HCT116 (cell line): ENCODE data around the gene S100A10. TPM values are rescaled to one million over a fixed set of nuclear protein-coding genes. Genes with fewer than 3 reads are reported as not detected.

ENCODE experiments used
- ATAC-seq: fragments of 200-7000 bp; cut with Tn5 transposase; 2 replicates; pipeline ENCODE4 v1.9.1; 2020; ENCODE audit warnings: mild to moderate bottlenecking, moderate library complexity
- BruUV-seq: library from RNA; stranded (reverse); fragments of 400-500 nt; replicated peaks from 2 replicates; lab custom pipeline; 2021; lab: Mats Ljungman, UMichigan
- CTCF ChIA-PET: fragments of 300-600 bp; sonication (Branson Sonifier 250); formaldehyde crosslinking; loops from one replicate; lab custom pipeline; 2021; ENCODE audit warnings: antibody characterized with exemption; lab: Charles Lee
- POLR2A ChIA-PET: fragments of 300-600, 350-600 bp; sonication (Branson Sonifier 250); formaldehyde crosslinking; loops from one replicate; lab custom pipeline; 2021; ENCODE audit warnings: antibody characterized with exemption; lab: Charles Lee
- RAD21 ChIA-PET, 2 experiments: fragments of 300-600 bp; sonication (Branson Sonifier 250); formaldehyde crosslinking; loops; one replicate each; lab custom pipeline; 2023; ENCODE audit warnings: low total read pairs in 2 of 2; ENCODE audit not compliant: uncharacterized antibody in 2 of 2, unreplicated experiment in 2 of 2, low non-redundant PET in 1 of 2; lab: Charles Lee
- DNase-seq: peaks from one replicate; pipeline ENCODE4 v3.0.0-alpha.2; 2010; ENCODE audit warnings: low read depth, low spot score
- H2AFZ ChIP-seq: fragments of 200-600 bp; shearing (Covaris generic), sonication (generic); 2 replicates; pipeline ENCODE4 v1.6.1; 2017; ENCODE audit warnings: low read depth, mixed run types, mixed read lengths, antibody characterized with exemption, low read length; ENCODE audit not compliant: poor library complexity, severe bottlenecking
- H3K27ac ChIP-seq: 2 replicates; pipeline ENCODE4 v1.5.1; 2012; ENCODE audit warnings: low read depth, low read length
- H3K27me3 ChIP-seq: fragments of 200-600 bp; sonication (generic); 2 replicates; pipeline ENCODE4 v1.6.1; 2016; ENCODE audit warnings: mixed run types, low read length, mixed read lengths; ENCODE audit not compliant: insufficient read depth
- H3K36me3 ChIP-seq, 2 experiments: fragments of 200-500 bp in 1 of 2; fragments of 200-600 bp in 1 of 2; sonication (Bioruptor generic) in 1 of 2; sonication (generic) in 1 of 2; 2 replicates each; pipeline versions ENCODE4 v1.5.1 to v1.6.1; 2014 to 2016; ENCODE audit warnings: low read length in 2 of 2, inconsistent platforms in 1 of 2, mixed read lengths in 1 of 2, mixed run types in 1 of 2; ENCODE audit not compliant: insufficient read depth in 2 of 2, control insufficient read depth in 1 of 2
- H3K4me1 ChIP-seq, 2 experiments: fragments of 200-600 bp in 1 of 2; sonication (generic) in 1 of 2; 2 replicates each; pipeline versions ENCODE4 v1.5.1 to v1.6.1; 2012 to 2017; ENCODE audit warnings: low read length in 2 of 2, inconsistent platforms in 1 of 2, mild to moderate bottlenecking in 1 of 2, mixed read lengths in 1 of 2, mixed run types in 1 of 2, moderate library complexity in 1 of 2; ENCODE audit not compliant: insufficient read depth in 2 of 2, control insufficient read depth in 1 of 2
- H3K4me2 ChIP-seq: fragments of 200-600 bp; sonication (generic); 2 replicates; pipeline ENCODE4 v1.6.1; 2017; ENCODE audit warnings: mixed run types, low read length, mixed read lengths
- H3K4me3 ChIP-seq, 2 experiments: fragments of 200-600 bp in 1 of 2; sonication (generic) in 1 of 2; replicated peaks in 1 of 2; 2 replicates each; pipeline ENCODE4 v1.5.1; 2011 to 2016; ENCODE audit warnings: low read length in 2 of 2, control low read depth in 1 of 2, low read depth in 1 of 2, mild to moderate bottlenecking in 1 of 2, mixed read lengths in 1 of 2, mixed run types in 1 of 2
- H3K79me2 ChIP-seq: fragments of 200-600 bp; sonication (generic); 2 replicates; pipeline ENCODE4 v1.6.1; 2017; ENCODE audit warnings: mild to moderate bottlenecking, mixed run types, low read length, moderate library complexity, mixed read lengths; ENCODE audit not compliant: insufficient read depth
- H3K9ac ChIP-seq: fragments of 200-600 bp; sonication (generic); 2 replicates; pipeline ENCODE4 v1.6.1; 2016; ENCODE audit warnings: low read length, mixed read lengths
- H3K9me2 ChIP-seq: fragments of 200-600 bp; sonication (generic), shearing (Covaris generic); 2 replicates; pipeline ENCODE4 v1.6.1; 2017; ENCODE audit warnings: mixed run types, mild to moderate bottlenecking, moderate library complexity; ENCODE audit not compliant: insufficient read depth
- H3K9me3 ChIP-seq, 2 experiments: fragments of 200-500 bp in 1 of 2; fragments of 200-600 bp in 1 of 2; sonication (Bioruptor generic) in 1 of 2; sonication (generic) in 1 of 2; 2 replicates each; pipeline ENCODE4 v1.6.1; 2014 to 2017; ENCODE audit warnings: low read length in 2 of 2, mixed read lengths in 2 of 2, inconsistent platforms in 1 of 2, low read depth in 1 of 2, mild to moderate bottlenecking in 1 of 2, mixed run types in 1 of 2, moderate library complexity in 1 of 2; ENCODE audit not compliant: control insufficient read depth in 1 of 2, insufficient read depth in 1 of 2
- H4K20me1 ChIP-seq: fragments of 200-600 bp; sonication (generic), shearing (Covaris generic); 2 replicates; pipeline ENCODE4 v1.6.1; 2017; ENCODE audit warnings: mixed run types, mild to moderate bottlenecking, moderate library complexity; ENCODE audit not compliant: insufficient read depth
- CBX3 ChIP-seq: IDR thresholded peaks from 2 replicates; pipeline ENCODE4 v1.6.1; 2012; ENCODE audit warnings: low read depth
- CEBPB ChIP-seq: IDR thresholded peaks from 2 replicates; pipeline ENCODE4 v1.6.1; 2012; ENCODE audit warnings: low read depth
- EGR1 ChIP-seq: IDR thresholded peaks from 2 replicates; pipeline ENCODE4 v1.6.1; 2012; ENCODE audit warnings: low read depth
- ELF1 ChIP-seq: IDR thresholded peaks from 2 replicates; pipeline ENCODE4 v1.6.1; 2012; ENCODE audit warnings: low read depth, borderline replicate concordance
- EZH2 ChIP-seq: fragments of 200-600 bp; sonication (generic); IDR thresholded peaks from 2 replicates; pipeline ENCODE4 v1.6.1; 2017; ENCODE audit warnings: antibody characterized with exemption, mixed run types
- EZH2phosphoT487 ChIP-seq: fragments of 200-600 bp; IDR thresholded peaks from 2 replicates; pipeline ENCODE4 v1.6.1; 2018; ENCODE audit warnings: antibody characterized with exemption, borderline replicate concordance
- FOSL1 ChIP-seq: IDR thresholded peaks from 2 replicates; pipeline ENCODE4 v1.6.1; 2012; ENCODE audit warnings: low read depth
- POLR2A ChIP-seq: IDR thresholded peaks from 2 replicates; pipeline ENCODE4 v1.7.0; 2011; ENCODE audit warnings: borderline replicate concordance; ENCODE audit not compliant: insufficient read depth, insufficient read length; ENCODE audit errors: extremely low read depth
- POLR2AphosphoS5 ChIP-seq: IDR thresholded peaks from 2 replicates; pipeline ENCODE4 v1.6.1; 2011; ENCODE audit warnings: mild to moderate bottlenecking, low read depth, low read length, moderate library complexity
- SIN3A ChIP-seq: IDR thresholded peaks from 2 replicates; pipeline ENCODE4 v1.6.1; 2012; ENCODE audit warnings: low read depth
- SP1 ChIP-seq: IDR thresholded peaks from 2 replicates; pipeline ENCODE4 v1.6.1; 2012; ENCODE audit warnings: low read depth
- SRF ChIP-seq: IDR thresholded peaks from 2 replicates; pipeline ENCODE4 v1.6.1; 2012; ENCODE audit warnings: low read depth
- TCF7L2 ChIP-seq: IDR thresholded peaks from 2 replicates; pipeline ENCODE4 v1.7.0; 2011; ENCODE audit warnings: borderline replicate concordance, inconsistent platforms; ENCODE audit not compliant: insufficient read depth, insufficient read length; ENCODE audit errors: extremely low read depth
- YY1 ChIP-seq: IDR thresholded peaks from 2 replicates; pipeline ENCODE4 v1.6.1; 2011; ENCODE audit warnings: low read length, low read depth, moderate library complexity, mild to moderate bottlenecking; ENCODE audit not compliant: insufficient replicate concordance; ENCODE audit errors: extremely low read depth
- ZFX ChIP-seq: fragments of 450-650 bp; IDR thresholded peaks from 2 replicates; pipeline ENCODE4 v1.6.1; 2017
- intact Hi-C: fragments of 100-400 bp; cut with micrococcal nuclease; formaldehyde crosslinking; loops from 2 replicates; pipeline ENCODE4 v1.10.0; 2022
- total RNA-seq: library from RNA; stranded (reverse); gene quantifications from one replicate; pipeline ENCODE4 v1.2.1, GENCODE V29; 2021; ENCODE audit not compliant: unreplicated experiment
- TF ChIP-seq, protein P1 (sequence below): IDR thresholded peaks from 2 replicates; pipeline ENCODE4 v1.6.1; 2011; ENCODE audit warnings: mild to moderate bottlenecking, low read length, moderate library complexity; ENCODE audit not compliant: insufficient replicate concordance; ENCODE audit errors: extremely low read depth
- TF ChIP-seq, protein P2 (sequence below): IDR thresholded peaks from 2 replicates; pipeline ENCODE4 v1.6.1; 2012
- TF ChIP-seq, protein P3 (sequence below): IDR thresholded peaks from 2 replicates; pipeline ENCODE4 v1.6.1; 2012
- TF ChIP-seq, protein P4 (sequence below), 3 experiments: fragments of 200-600 bp in 1 of 3; sonication (generic) in 1 of 3; IDR thresholded peaks in 2 of 3; conservative IDR thresholded peaks in 1 of 3; 2 replicates each; pipeline ENCODE4 v1.5.1; 2012 to 2017; ENCODE audit warnings: low read depth in 2 of 3, low read length in 2 of 3, antibody characterized with exemption in 1 of 3, borderline replicate concordance in 1 of 3, control low read depth in 1 of 3, mild to moderate bottlenecking in 1 of 3, mixed read lengths in 1 of 3, mixed run types in 1 of 3, moderate library complexity in 1 of 3; ENCODE audit not compliant: insufficient read depth in 1 of 3

The S100A10 gene
- total RNA-seq, 1 experiment from 2014 or later = 340 TPM

DNA sequence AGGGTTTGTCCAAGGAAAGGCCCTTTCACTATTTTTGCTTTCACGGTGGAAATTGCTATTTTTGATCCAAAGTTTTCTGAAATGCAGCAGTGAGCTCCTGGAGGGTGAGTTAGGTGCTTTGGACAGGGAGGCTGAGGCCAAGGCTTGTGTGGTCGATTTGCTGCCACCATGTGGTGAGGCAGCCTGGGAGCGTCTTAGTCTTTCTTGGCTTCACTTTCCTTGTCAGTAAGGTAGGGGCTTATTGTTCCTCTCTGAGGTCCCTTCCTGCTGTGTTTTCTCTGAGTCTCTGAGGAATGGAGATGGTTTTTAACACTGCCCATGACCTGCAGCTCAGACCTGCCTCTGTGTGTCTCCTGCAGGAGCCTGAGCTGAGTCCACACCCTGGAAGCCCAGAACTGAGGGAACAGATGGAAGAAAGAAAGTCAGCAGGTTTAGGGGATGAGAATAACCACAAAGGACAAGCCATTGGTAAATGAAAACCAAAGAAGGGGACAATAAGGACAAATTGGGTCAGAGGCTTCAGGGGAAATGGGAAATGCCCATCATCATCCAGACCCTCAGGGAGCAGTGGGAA is 20.1 kb upstream of the S100A10 start (continued):
- TF ChIP-seq, protein P1, sequence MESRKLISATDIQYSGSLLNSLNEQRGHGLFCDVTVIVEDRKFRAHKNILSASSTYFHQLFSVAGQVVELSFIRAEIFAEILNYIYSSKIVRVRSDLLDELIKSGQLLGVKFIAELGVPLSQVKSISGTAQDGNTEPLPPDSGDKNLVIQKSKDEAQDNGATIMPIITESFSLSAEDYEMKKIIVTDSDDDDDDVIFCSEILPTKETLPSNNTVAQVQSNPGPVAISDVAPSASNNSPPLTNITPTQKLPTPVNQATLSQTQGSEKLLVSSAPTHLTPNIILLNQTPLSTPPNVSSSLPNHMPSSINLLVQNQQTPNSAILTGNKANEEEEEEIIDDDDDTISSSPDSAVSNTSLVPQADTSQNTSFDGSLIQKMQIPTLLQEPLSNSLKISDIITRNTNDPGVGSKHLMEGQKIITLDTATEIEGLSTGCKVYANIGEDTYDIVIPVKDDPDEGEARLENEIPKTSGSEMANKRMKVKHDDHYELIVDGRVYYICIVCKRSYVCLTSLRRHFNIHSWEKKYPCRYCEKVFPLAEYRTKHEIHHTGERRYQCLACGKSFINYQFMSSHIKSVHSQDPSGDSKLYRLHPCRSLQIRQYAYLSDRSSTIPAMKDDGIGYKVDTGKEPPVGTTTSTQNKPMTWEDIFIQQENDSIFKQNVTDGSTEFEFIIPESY = no peak
- no peak for TF ChIP-seq SP1
- TF ChIP-seq YY1 = no peak
- TF ChIP-seq, all 23 proteins: peak for 3

DNA sequence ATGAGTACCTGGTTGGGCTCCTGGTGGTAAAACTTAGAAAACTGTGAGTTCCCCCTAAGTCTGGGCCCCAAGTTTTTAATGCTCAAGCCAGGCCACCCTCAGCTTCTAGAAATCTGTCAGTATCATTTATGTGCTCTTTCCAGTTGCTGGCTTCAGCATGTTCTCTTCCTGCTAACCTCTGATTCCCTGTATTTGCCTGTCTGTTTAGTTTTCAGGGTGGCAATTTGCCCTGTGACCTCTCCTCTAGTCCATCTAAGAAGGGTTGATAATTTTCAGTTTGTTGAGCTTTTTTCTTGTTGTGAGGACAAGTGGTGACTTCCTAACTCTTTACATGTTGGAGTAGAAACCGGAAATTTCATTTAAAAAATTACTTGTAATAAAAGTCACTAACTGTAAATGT is 16.0 kb upstream of the S100A10 start:
- intact Hi-C loops = no loop called here
- ChIA-PET RAD21 (interaction anchor here in 1 of 2 experiments (0.9 kb wide), 1 partner anchor 74 kb away, joined by 3 read pairs; no protein-coding TSS in a partner anchor), POLR2A (no interaction called here), CTCF (no interaction called here)
- Histone ChIP-seq H3K9me3 (no peaks in the 10 kb centered on the region), H3K4me3 (no peak overlapping the region), H2AFZ (no peak overlapping the region), H4K20me1 (no peaks in the 10 kb centered on the region), H3K9me2 (no peaks in the 10 kb centered on the region), H3K9ac (no peak overlapping the region), H3K4me2 (no peak overlapping the region), H3K27ac (no peak overlapping the region), H3K27me3 (no peaks in the 10 kb centered on the region), H3K36me3 (no peaks in the 10 kb centered on the region), H3K4me1 (peaks cover 0 to 4% of the 10 kb centered on the region in 2 experiments; a peak in 1 of 4 replicates), H3K79me2 (no peaks in the 10 kb centered on the region)
- no peak for ATAC-seq
- DNase-seq = no peak
- no TSS peak for BruUV-seq
- TF ChIP-seq, protein P2, sequence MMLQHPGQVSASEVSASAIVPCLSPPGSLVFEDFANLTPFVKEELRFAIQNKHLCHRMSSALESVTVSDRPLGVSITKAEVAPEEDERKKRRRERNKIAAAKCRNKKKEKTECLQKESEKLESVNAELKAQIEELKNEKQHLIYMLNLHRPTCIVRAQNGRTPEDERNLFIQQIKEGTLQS = no peak
- no peak for TF ChIP-seq POLR2AphosphoS5
- no peak for TF ChIP-seq SP1
- TF ChIP-seq SIN3A = no peak
- no peak for TF ChIP-seq POLR2A
- TF ChIP-seq FOSL1 = no peak
- TF ChIP-seq CEBPB = no peak
- TF ChIP-seq, protein P3, sequence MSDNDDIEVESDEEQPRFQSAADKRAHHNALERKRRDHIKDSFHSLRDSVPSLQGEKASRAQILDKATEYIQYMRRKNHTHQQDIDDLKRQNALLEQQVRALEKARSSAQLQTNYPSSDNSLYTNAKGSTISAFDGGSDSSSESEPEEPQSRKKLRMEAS = no peak
- TF ChIP-seq EZH2phosphoT487 = no peak
- no peak for TF ChIP-seq SRF
- no peak for TF ChIP-seq ELF1
- no peak for TF ChIP-seq ZFX
- TF ChIP-seq TCF7L2 = no peak
- no peak for TF ChIP-seq EZH2
- TF ChIP-seq EGR1 = no peak
- TF ChIP-seq, protein P4, sequence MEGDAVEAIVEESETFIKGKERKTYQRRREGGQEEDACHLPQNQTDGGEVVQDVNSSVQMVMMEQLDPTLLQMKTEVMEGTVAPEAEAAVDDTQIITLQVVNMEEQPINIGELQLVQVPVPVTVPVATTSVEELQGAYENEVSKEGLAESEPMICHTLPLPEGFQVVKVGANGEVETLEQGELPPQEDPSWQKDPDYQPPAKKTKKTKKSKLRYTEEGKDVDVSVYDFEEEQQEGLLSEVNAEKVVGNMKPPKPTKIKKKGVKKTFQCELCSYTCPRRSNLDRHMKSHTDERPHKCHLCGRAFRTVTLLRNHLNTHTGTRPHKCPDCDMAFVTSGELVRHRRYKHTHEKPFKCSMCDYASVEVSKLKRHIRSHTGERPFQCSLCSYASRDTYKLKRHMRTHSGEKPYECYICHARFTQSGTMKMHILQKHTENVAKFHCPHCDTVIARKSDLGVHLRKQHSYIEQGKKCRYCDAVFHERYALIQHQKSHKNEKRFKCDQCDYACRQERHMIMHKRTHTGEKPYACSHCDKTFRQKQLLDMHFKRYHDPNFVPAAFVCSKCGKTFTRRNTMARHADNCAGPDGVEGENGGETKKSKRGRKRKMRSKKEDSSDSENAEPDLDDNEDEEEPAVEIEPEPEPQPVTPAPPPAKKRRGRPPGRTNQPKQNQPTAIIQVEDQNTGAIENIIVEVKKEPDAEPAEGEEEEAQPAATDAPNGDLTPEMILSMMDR (IDR thresholded peaks at IDR 0.05 in 2 of 3, conservative IDR thresholded peaks at IDR 0.05 in 1 of 3; ENCODE audit: borderline replicate concordance in 1 of 3, insufficient read depth in 1 of 3, low read depth in 2 of 3, low read length in 2 of 3) = no peak
- TF ChIP-seq CBX3 = no peak
